ENCODE measurements around the gene RAB6B.

The RAB6B gene

DNA sequence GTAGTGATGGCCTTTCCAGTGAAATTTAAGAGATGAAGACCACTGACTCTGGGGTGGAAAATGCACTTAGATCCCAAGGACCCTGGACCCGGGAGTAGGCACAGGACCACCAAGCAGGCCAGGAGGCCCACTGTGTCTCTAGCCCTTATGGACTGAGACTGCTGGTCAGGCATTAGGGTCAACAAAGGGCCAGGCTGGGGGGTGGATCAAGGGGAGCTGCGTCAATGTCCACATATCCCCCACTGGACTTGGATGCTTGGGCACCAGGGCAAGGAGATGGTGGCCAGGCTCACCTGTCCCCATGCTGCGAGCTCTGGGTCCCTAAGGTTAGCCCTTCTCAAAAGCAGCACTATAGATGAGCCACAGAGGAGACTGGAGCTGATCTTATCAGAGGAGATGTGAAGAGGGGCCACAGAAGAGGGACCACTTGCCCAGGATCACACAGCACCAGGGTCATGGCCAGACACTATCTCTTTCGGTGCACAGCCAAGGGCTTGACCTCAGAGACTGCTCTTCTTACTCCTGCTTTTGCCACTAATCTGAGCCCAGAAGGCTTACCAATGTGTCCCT, 14.7 kb downstream of the RAB6B start:
- DNase-seq: no peak

- no peak for DNase-seq
These were observed 15.4 kb downstream of the RAB6B start for GRCh38 chr3:133880287-133880686.

- DNase-seq: no peak
These were observed 17.2 kb downstream of the RAB6B start for GRCh38 chr3:133878518-133878917.

DNA sequence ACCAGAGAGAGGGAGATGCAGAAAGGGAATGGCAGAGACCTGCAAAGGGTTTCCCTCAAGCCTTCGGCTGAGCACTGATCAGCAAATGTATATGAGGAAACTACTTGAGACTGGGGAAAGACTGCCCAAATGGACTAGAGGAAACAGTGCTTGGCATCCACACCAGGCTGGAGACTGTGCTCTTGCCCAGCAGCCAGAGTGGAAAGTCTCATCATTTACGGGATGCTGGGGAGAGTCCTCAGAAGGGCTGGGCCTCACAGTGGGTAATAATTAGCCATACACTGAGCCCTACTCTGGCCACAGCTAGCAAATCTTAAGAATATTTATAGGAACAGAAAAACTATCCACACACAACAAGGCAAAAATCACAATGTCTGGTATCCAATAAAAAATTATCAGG, 18.5 kb downstream of the RAB6B start:
- DNase-seq: no peak

DNA sequence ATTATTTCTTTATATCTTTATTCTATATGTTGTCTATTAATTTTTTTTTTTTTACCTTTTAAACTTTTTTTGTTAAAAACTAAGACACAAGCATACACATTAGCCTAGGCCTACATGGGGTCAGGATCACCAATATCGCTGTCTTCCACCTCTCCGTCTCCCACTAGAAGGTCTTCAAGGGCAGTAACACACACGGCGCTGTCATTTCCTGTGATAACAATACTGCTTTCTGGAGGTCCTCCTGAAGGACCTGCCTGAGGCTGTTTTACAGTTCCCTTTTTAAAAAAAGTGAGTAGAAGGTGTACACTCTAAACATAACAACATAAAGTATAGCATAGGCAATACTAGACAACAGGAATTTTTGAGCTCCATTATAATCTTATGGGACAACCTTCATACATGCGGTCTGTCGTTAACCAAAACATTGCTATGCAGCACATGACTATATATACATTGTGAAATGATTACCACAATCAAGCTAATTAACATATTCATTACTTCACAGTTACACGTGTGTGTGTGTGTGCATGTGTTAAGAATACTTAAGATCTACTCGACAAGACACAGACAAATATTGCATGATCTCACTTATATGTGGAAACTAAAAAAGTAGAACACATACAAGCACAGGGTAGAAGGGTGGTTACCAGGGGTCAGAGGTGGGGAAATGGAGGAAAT, 20.8 kb downstream of the RAB6B start:
- no peak for DNase-seq

- DNase-seq: no peak
These were observed 21.3 kb downstream of the RAB6B start for GRCh38 chr3:133874344-133874743.

DNA sequence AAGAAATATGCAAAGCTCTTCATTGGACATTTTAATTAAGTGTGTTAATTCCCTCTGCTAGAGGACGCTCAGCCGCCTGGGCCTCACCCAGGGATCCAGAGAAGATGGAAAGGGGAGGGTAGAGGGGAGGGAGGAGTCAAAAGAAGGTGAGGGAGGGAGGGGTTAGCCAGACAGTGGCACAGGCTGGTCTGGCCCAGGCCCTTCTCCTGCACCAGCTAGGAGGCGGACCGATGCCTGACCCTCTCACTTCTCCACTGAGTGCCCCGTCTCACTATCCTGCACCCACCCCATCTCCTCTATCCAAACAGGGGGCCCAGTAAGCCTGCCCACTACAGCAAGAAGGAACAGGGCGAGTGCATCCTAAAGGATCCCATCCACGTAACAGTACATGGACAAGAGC, 22.9 kb downstream of the RAB6B start:
- no peak for DNase-seq

- no peak for DNase-seq
These were observed 23.5 kb downstream of the RAB6B start for GRCh38 chr3:133872161-133872560.

DNA sequence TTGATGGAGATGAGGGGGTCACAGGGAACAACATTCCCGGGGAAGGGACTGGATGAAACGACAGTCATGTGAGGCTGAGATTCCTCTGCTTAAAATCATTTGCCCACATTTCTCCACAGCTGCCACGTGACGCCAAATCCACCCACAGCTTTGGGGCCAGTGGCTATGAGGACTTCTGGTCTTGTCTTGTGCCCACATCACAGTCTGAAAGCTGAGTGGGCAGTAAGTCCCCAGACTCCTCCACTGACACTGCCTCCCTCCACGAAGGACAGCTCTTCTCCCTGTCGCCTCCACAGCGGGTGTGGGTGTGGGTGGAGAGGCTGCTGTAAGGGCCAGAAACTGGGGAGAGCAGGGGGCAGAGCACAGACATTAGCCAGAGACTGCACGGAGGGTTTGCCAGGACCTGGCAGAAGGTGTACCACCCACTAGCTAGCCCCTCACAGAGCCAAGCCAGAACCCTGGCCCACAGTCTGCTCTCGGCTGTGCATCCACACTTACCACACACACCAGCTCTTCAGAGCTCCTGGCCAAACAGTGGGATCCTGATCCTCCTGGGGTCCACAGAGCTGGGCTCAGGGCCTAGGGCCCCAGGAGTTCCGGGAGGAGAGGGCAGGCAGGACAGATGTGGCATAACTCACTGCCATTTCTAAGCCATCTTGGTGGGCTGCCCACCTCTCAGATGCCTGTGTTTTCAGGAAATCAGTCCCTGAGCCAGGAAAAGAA, 24.2 kb downstream of the RAB6B start:
- DNase-seq: no peak

- no peak for DNase-seq
These were observed 24.9 kb downstream of the RAB6B start for GRCh38 chr3:133870822-133871221.

- no peak for DNase-seq
These were observed 26.1 kb downstream of the RAB6B start for GRCh38 chr3:133869586-133869985.

DNA sequence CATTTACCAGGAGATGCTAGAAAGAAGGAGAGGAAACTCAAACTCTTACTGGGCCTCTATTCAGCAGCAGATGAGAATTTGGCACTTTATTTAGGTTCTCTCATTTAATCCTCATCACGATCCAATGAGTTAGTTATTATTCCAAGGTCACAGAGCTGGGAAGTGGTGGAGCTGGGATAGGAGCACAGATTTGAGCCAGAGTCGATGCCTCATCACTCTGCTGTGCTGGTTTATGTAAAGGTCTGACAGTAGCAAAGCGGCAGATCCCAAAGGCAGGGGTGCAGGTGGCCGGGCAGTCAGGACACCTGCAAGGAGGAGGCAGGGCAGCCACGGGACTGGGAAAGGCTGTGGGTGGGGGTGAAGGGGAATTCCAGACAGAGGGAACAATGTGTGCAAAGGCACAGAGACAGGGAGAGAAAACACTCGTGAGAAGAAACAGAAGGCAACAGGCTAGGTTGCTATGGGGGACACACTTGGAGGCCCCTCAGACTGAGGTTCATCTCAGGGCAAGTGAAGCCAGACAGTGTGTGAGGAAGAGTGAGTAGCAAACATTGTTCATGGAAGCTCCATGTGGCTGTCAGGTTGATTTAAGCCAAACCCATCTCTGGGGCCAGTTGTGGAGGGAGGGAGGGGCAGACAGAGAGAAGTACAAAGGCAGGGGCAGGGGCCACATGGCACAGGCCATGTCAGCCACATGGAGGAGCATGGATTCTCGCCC, 26.8 kb downstream of the RAB6B start:
- DNase-seq: no peak

DNA sequence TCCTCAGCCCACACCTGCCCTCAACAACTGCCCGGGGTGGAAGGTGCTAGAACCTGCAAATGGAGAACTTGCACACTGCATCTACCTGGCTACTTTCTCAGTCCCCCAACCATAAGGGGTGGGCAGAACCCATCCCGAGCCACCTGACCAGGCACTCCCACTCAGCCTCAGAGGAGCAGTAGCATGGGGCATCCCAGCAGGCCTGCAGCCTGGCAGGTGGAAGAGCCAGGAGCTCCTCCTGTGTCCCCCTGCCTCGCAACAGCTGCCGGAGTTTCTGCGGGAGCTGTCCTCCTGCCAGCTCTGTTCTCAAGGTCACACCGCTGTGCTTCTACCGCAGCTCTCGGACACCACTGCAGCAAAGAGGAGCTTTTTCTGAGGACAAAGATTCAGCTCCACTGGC, 27.5 kb downstream of the RAB6B start:
- no peak for DNase-seq

- no peak for DNase-seq
These were observed 29.5 kb downstream of the RAB6B start for GRCh38 chr3:133866141-133866540.

GRCh38 chr3:133865136-133865855, 30.4 kb downstream of the RAB6B start:
- DNase-seq: no peak

DNA sequence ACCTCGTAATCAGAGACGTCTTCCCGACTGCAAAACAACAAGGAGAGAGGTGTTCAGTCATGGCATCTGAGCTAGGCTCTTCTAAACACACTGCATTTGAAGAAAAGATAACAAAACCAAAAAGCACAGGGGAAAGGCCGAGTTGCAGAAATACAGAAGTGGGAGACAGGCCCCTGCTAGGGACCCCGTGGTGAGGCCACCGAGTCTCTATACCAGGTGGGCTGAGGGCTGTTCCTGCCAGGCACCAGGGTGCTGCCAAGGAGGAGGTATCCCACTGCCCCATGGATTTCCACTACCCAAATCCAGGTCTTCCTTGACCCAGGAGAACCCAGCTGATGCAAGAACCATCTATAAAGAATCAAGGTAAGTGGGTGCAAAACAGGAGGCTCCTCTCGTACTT, 31.1 kb downstream of the RAB6B start:
- no peak for DNase-seq

GRCh38 chr3:133863911-133864310, 31.8 kb downstream of the RAB6B start:
- DNase-seq: no peak

DNA sequence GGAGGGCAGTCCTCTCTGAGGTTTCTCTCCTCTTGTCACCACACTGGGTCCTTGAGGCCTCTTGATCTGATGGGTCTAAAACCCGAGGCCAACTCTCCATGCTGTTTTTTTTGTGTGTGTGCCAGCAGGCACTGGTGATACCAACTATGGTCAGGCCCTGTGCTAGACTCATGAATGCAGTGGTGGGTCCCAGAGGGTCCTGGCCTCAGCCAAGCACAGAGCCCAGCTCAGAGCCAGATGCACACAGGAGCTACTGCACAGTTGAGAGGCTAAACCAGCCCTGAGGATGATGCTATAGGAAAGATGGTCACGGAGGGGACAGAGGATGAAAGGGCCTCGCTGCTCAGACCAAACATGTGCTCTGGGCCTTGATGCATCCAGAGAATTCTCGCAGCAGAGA, 33.5 kb downstream of the RAB6B start:
- DNase-seq: no peak

- DNase-seq: no peak
These were observed 35.2 kb downstream of the RAB6B start for GRCh38 chr3:133860519-133860918.

- DNase-seq: no peak
These were observed 36.1 kb downstream of the RAB6B start for GRCh38 chr3:133859381-133860234.

- peak; percentile 3 for DNase-seq
These were observed 37.9 kb downstream of the RAB6B start for GRCh38 chr3:133857767-133858166.

GRCh38 chr3:133856316-133856715, 39.4 kb downstream of the RAB6B start:
- DNase-seq: no peak

Data from SIG-M5 (cell line).